NCI-H345 treated with DMSO at 0.1 percent for 48 hours (cell line): ENCODE data around the gene UBE2C.
"Not testable (repeated sequence)": the region's sequence is repeated elsewhere in the genome, so short reads cannot be mapped to it uniquely, and the experiment has no call there.

ENCODE experiments used
- DNase-seq: peaks from one replicate; lab custom pipeline; 2025; ENCODE audit not compliant: unreplicated experiment; lab: John Stamatoyannopoulos, UW

UBE2C gene

GRCh38 chr20:45812157-45813005, at the start of gene UBE2C:
Gene UBE2C, plus strand, starts transcription at chr20:45812644. Its CDS starts 52 bp downstream, at chr20:45812696.
- DNase-seq, result peak; percentile 98

DNA sequence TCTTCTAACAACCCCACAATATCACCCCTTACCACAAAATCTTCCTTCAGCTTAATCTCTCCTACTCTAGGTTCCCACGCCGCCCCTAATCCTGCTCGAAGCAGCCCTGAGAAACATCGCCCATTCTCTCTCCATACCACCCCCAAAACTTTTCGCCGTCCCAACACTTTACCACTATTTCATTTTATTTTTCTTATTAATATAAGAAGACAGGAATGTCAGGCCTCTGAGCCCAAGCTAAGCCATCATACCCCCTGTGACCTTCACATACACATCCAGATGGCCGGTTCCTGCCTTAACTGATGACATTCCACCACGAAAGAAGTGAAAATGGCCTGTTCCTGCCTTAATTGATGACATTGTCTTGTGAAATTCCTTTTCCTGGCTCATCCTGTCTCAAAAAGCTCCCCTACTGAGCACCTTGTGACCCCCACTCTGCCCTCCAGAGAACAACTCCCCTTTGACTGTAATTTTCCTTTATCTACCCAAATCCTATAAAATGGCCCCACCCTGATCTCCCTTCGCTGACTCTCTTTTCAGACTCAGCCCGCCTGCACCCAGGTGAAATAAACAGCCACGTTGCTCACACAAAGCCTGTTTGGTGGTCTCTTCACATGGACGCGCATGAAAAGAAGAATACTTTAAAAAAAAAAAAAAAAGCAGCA, 47.7 kb upstream of the UBE2C start:
- DNase-seq, result not testable (repeated sequence)

DNA sequence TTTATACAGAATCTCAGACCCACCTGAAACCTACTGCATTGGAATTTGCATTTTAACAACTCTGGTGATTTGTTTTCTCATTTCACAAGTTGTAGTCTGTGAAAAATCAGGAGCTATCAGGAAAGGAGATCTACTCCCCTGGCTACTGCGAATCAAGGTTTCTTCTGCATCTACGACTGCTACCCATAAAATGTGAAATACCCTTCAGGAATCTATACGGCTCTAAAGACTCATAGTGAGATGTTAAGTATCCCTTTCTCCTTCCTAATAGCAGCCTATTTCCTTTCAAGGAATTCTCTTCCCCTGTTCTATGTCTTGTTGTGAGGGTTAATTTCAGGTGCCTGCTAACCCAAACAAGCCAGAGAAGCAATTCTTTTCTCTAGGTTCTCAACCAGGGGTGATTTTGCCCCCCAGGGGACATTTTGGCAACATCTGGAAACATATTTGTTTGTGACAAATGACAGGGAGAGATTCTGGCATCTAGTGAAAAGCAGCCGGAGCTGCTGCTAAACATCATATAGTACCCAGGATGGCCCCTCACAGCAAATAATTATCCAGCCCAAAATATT, 47.1 kb upstream of the UBE2C start:
- no peak for DNase-seq

DNA sequence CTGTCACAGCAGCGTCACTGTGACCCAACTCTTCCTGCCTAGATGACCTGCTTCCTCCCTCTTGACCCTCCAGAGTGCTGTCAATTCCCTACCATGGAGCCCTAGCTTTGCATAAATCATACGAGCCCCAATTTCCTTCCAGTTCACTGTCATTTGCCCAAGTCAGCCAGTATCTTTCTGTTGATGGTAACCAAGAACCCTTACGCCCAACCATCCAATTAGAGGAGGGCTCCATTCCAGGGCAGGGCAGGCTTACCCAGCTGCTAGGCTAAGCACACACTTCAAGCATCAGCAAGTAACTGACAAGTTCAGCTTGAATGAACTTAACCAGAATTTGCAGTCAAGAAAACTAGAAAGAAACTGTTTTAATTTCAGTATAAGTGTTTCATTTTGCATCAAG, 46.5 kb upstream of the UBE2C start:
- DNase-seq, result no peak

GRCh38 chr20:45768479-45768878, 44.0 kb upstream of the UBE2C start:
- DNase-seq, result no peak

GRCh38 chr20:45771182-45771759, 41.2 kb upstream of the UBE2C start:
- peak; percentile 84 for DNase-seq

- no peak for DNase-seq
Measured at GRCh38 chr20:45772693-45773092, 39.8 kb upstream of the UBE2C start.

GRCh38 chr20:45774945-45775344, 37.5 kb upstream of the UBE2C start:
- no peak for DNase-seq

- no peak for DNase-seq
Measured at GRCh38 chr20:45775411-45775810, 37.0 kb upstream of the UBE2C start.

DNA sequence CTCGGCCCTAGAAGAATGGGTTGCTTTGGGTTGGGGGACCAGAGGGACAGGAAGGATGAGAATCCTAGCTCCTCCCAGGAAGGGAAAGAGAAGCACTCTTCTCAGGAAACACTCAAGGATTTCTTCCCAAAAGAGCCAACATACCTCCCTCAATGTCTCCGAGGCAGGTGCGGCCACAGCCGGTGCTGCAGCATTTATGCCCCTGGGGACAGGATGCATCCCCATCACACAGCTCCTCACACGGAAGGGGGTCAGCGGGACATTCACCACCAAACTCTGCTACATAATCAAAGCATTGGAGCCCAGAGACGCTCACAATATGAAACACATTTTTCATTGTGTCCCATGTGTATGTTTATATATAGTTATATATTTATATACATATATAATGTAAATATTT, 35.5 kb upstream of the UBE2C start:
- DNase-seq, result no peak

DNA sequence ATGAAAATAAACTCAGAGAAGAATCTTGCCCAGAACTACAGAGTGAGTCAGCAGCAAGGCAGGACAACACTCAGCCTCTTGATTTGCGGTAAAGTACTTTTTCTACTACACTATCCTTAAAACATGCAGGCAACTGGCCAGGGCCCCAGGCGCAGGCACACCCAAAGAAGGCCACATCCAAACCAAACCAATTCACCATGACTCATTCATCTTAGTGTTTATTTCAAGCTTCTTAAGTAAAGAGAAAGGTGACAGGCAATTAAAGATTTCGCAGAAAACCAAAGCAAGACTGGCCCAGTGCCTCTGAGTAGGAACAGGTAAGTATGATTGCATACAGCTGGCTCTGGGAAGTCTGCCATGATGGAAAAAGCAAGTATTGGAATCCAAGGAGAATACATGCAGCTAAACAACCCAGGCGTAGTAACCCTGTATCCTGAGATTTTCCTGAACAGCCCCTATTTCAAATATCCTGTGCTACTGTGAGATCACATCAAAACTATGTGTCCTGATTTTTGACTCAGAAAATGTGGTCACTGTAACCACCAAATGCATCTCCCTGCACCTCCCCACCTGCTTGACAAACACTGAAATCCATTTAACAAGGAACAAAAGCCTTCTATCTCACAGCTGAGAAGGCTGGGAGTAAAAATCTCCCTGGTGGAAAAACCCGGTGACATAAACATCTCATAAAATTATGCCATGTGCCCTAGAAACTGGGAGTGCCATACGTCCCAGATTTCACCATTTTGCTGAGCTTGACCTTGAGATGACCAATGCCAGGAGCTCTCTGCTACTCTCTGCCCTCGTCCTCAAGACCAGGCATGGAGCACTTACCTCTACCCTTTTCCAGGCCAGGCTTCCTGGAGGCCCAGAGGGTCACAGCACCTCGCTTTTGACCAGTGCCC, 33.2 kb upstream of the UBE2C start:
- DNase-seq, result no peak

- DNase-seq, result no peak
Measured at GRCh38 chr20:45780159-45780558, 32.3 kb upstream of the UBE2C start.

- DNase-seq, result no peak
Measured at GRCh38 chr20:45781391-45781931, 31.0 kb upstream of the UBE2C start.

DNA sequence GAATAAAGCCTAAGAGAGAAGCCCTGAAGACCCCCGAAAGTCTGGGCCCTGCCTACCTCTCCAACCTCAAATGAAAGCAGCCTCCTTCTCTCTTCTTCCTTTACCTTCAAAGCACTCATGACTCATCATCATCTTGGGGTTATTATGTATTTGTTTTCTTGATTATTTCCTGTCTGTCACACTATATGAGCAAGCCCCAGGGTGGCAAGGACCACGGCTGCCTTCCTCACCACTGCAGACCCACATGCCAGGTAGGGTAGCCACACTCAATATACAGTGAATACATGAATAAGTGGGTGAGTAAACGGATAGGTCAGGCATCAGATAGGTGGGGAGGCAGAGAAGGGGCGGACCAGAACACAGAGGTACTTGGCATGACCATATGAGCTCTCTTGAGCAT, 29.6 kb upstream of the UBE2C start:
- no peak for DNase-seq

DNA sequence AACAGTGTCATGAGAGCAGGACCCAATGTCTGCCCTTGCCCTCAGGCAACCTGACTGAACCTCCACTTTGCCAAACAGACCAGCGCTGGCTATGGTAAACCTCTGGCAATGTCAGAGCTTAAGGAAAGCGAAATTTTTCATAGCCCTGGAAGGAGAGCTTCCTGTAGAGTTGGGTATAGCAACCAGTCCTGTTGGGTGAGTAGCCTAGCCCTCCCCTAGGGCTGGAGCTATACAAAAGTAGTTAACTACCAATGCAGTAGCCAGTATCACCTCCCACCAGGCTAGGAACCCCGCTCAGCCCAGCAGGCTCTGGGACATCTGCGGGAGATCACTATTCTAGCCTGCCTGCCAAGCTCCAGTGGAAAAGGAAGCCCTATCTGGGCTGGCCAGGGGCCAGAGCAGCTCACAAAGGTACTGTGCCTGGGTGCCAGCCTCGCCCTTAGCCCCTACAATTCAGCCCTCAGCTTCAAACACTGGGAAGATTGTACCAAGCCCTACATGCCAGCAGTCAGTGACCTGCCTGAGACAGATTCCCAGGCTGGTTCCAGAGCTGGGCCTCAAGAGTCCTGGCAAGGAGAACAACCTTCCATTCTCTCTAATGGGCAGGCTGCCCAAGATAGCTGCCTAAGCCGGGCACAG, 28.7 kb upstream of the UBE2C start:
- DNase-seq, result no peak

DNA sequence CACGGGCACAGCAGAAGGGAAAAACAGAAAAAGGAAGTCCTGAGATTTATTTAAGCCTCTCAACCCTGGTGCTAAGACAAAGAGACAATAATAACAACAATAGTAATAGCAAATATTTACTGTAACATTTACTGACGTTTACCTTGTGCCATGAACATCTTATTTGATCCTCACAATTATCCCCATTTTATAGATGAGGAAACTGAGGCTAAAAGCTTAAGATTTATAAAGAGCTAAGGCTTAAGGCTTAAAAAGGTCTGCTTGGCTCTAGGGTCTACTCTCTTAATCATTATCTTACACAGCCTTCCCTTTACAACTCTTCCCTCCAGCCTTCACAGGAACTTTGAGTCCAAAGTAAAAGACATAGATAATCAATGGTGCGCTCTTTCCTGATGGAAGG, 24.1 kb upstream of the UBE2C start:
- DNase-seq, result no peak

GRCh38 chr20:45792317-45793118, 19.9 kb upstream of the UBE2C start:
- DNase-seq, result no peak

GRCh38 chr20:45796337-45797065, 15.9 kb upstream of the UBE2C start:
- no peak for DNase-seq
